Activated CD4-positive, alpha-beta T cell treated with anti-CD3 and anti-CD28 coated beads, Interleukin-2, amount 10 ng/mL, durations not matched to agents 24 days and 14 days (primary cell): ENCODE data around the gene MACROH2A2. TPM values are rescaled to one million over a fixed set of nuclear protein-coding genes. Genes with fewer than 3 reads are reported as not detected.
"Not testable (repeated sequence)": the region's sequence is repeated elsewhere in the genome, so short reads cannot be mapped to it uniquely, and the experiment has no call there.

Source experiments
- DNase-seq: peaks from one replicate; pipeline ENCODE4 v3.0.0; 2022
- H3K27ac Mint-ChIP-seq: one replicate; pipeline ENCODE4 v1.8.0; 2022; ENCODE audit warnings: mild to moderate bottlenecking, mixed read lengths
- H3K27me3 Mint-ChIP-seq: one replicate; pipeline ENCODE4 v1.8.0; 2022; ENCODE audit warnings: mixed read lengths
- H3K36me3 Mint-ChIP-seq: one replicate; pipeline ENCODE4 v1.8.0; 2022; ENCODE audit warnings: low read depth, mild to moderate bottlenecking, mixed read lengths
- H3K4me1 Mint-ChIP-seq: one replicate; pipeline ENCODE4 v1.8.0; 2021; ENCODE audit warnings: mixed read lengths
- H3K4me3 Mint-ChIP-seq: one replicate; pipeline ENCODE4 v1.8.0; 2022; ENCODE audit warnings: mild to moderate bottlenecking, moderate library complexity, mixed read lengths
- H3K9me3 Mint-ChIP-seq: one replicate; pipeline ENCODE4 v1.8.0; 2021; ENCODE audit warnings: mixed read lengths
- intact Hi-C: fragments of 100-400 bp; cut with micrococcal nuclease; formaldehyde crosslinking; loops from one replicate; pipeline ENCODE4 v1.15.1; 2023
- total RNA-seq: library from RNA; stranded (reverse); gene quantifications from 2 replicates; pipeline ENCODE4 v1.2.3, GENCODE V29; 2022

Gene MACROH2A2
- total RNA-seq, result 4.5 and 4.6 TPM in 2 replicates

GRCh38 chr10:70052462-70053217 is at the start of gene MACROH2A2:
Gene MACROH2A2, plus strand, starts transcription at chr10:70052846. Its CDS starts 22,813 bp downstream, at chr10:70075659.
- no peak within 1 kb of the TSS for H3K27ac Mint-ChIP-seq
- H3K4me3 Mint-ChIP-seq, result peak within 1 kb of the TSS; percentile 84
- no peaks in the 10 kb centered on the region for H3K36me3 Mint-ChIP-seq
- intact Hi-C loops, result no loop called here
- peaks cover 57% of the 10 kb centered on the region for H3K27me3 Mint-ChIP-seq
- H3K4me1 Mint-ChIP-seq, result peaks cover 4% of the 10 kb centered on the region
- peak; percentile 66 for DNase-seq
- no peaks in the 10 kb centered on the region for H3K9me3 Mint-ChIP-seq

DNA sequence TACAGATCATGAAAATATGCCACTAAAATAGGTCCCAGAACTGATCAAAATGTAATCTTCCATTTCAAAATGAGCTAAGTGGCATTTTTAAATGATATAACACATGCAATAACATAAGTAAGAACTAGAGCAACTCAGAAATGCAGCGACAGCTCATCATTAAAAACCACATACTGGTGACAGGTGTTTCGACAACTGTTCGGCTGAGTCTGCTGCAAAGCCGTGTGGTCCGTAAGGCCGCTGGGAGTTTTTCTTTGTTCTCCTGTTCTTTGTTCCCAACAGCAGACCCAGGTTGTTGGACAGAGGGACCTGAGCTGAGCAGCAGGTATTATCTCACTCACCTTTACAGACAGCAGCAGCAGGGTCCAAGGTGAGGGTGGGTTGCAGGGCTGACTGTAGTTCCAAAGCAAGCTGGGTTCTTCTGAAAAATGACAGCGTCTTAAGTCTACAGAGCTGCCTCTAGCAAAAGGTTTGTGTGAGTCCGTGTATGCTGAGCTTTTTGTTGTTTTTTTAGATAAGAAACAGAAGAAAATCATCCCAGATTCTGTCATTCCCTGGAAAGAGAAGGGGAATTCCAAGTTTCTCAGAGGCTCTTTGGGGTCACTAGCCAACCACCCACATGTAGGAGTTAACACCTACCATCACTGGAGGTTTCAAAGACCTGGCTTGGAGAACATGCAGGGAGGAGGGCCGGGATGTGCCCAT is 45.4 kb upstream of the MACROH2A2 start:
- no peaks in the 10 kb centered on the region for H3K36me3 Mint-ChIP-seq
- no peak overlapping the region for H3K27ac Mint-ChIP-seq
- no peaks in the 10 kb centered on the region for H3K4me1 Mint-ChIP-seq
- H3K9me3 Mint-ChIP-seq, result no peaks in the 10 kb centered on the region
- no peak overlapping the region for H3K4me3 Mint-ChIP-seq
- H3K27me3 Mint-ChIP-seq, result peaks cover 37% of the 10 kb centered on the region
- intact Hi-C loops, result no loop called here
- DNase-seq, result no peak

DNA sequence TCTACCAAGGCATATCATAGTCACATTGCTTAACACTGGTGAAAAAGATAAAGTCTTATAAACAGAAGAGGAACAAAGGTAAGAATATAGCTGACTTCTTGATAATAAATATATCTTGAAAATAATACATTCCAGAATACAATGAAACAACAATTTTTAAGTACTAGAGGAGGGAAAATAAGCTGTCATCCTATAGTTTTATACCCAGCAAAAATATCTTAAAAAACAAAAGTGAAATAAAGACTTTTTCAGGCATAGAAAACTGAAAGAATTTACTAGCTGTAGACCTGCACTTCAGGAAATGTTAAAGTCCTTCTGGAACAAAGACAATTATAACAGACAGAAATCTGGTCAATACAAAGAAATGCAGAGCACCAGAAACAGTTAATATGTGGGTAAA is 21.4 kb upstream of the MACROH2A2 start:
- Mint-ChIP-seq H3K36me3 (no peaks in the 10 kb centered on the region), H3K9me3 (peaks cover 13% of the 10 kb centered on the region), H3K4me1 (no peaks in the 10 kb centered on the region), H3K27ac (no peak overlapping the region), H3K4me3 (no peak overlapping the region), H3K27me3 (peaks cover 13% of the 10 kb centered on the region)
- no peak for DNase-seq
- intact Hi-C loops, result no loop called here

- Mint-ChIP-seq H3K27ac (no peak overlapping the region), H3K4me1 (no peaks in the 10 kb centered on the region), H3K9me3 (peaks cover 13% of the 10 kb centered on the region), H3K4me3 (no peak overlapping the region), H3K36me3 (no peaks in the 10 kb centered on the region), H3K27me3 (peaks cover 13% of the 10 kb centered on the region)
- intact Hi-C loops, result no loop called here
- no peak for DNase-seq
Measured at GRCh38 chr10:70032667-70033289, 19.9 kb upstream of the MACROH2A2 start.

- H3K27me3 Mint-ChIP-seq, result peaks cover 13% of the 10 kb centered on the region
- no peaks in the 10 kb centered on the region for H3K36me3 Mint-ChIP-seq
- H3K4me3 Mint-ChIP-seq, result no peak overlapping the region
- intact Hi-C loops, result no loop called here
- no peaks in the 10 kb centered on the region for H3K4me1 Mint-ChIP-seq
- H3K9me3 Mint-ChIP-seq, result peaks cover 10% of the 10 kb centered on the region
- H3K27ac Mint-ChIP-seq, result no peak overlapping the region
- no peak for DNase-seq
Measured at GRCh38 chr10:70034232-70034631, 18.4 kb upstream of the MACROH2A2 start.

DNA sequence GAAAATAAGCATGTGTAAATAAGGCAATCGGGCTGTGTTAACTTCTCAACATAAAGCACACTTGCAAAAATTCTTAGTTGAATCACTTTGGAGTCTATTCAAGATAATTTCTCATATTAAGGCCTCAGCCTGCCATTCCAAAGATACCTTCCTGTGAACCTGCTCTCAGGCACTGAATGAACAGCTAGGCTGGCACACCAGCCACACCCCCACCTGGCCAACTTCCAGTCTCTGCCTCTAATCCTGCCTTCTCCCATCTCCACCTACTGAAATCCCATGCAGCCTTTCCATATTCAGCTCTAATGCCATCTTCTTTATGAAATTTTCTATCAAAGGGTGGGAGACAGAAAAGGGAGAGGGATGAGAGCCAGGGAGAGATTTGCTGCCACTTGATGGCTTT is 17.1 kb upstream of the MACROH2A2 start:
- intact Hi-C loops, result no loop called here
- Mint-ChIP-seq H3K27ac (no peak overlapping the region), H3K9me3 (peaks cover 8% of the 10 kb centered on the region), H3K4me1 (no peaks in the 10 kb centered on the region), H3K4me3 (no peak overlapping the region), H3K27me3 (peaks cover 13% of the 10 kb centered on the region), H3K36me3 (no peaks in the 10 kb centered on the region)
- DNase-seq, result no peak

GRCh38 chr10:70038923-70039322 is 13.7 kb upstream of the MACROH2A2 start:
- H3K27me3 Mint-ChIP-seq, result peaks cover 14% of the 10 kb centered on the region
- DNase-seq, result no peak
- H3K4me1 Mint-ChIP-seq, result no peaks in the 10 kb centered on the region
- H3K36me3 Mint-ChIP-seq, result no peaks in the 10 kb centered on the region
- no peak overlapping the region for H3K4me3 Mint-ChIP-seq
- intact Hi-C loops, result no loop called here
- H3K27ac Mint-ChIP-seq, result no peak overlapping the region
- peaks cover 10% of the 10 kb centered on the region for H3K9me3 Mint-ChIP-seq

GRCh38 chr10:70041016-70041415 is 11.6 kb upstream of the MACROH2A2 start:
- no peak overlapping the region for H3K27ac Mint-ChIP-seq
- H3K4me3 Mint-ChIP-seq, result no peak overlapping the region
- intact Hi-C loops, result no loop called here
- DNase-seq, result no peak
- H3K4me1 Mint-ChIP-seq, result no peaks in the 10 kb centered on the region
- no peaks in the 10 kb centered on the region for H3K36me3 Mint-ChIP-seq
- H3K27me3 Mint-ChIP-seq, result peaks cover 17% of the 10 kb centered on the region
- H3K9me3 Mint-ChIP-seq, result peaks cover 13% of the 10 kb centered on the region

GRCh38 chr10:70041739-70042138 is 10.9 kb upstream of the MACROH2A2 start:
- H3K27ac Mint-ChIP-seq, H3K36me3 Mint-ChIP-seq, DNase-seq, H3K4me3 Mint-ChIP-seq, H3K4me1 Mint-ChIP-seq, intact Hi-C loops: not testable (repeated sequence)
- H3K9me3 Mint-ChIP-seq, result peaks cover 13% of the 10 kb centered on the region
- peaks cover 18% of the 10 kb centered on the region for H3K27me3 Mint-ChIP-seq

- DNase-seq, H3K36me3 Mint-ChIP-seq, intact Hi-C loops, H3K27ac Mint-ChIP-seq, H3K4me3 Mint-ChIP-seq, H3K4me1 Mint-ChIP-seq: not testable (repeated sequence)
- H3K9me3 Mint-ChIP-seq, result peaks cover 12% of the 10 kb centered on the region
- peaks cover 37% of the 10 kb centered on the region for H3K27me3 Mint-ChIP-seq
Measured at GRCh38 chr10:70047066-70047465, 5.6 kb upstream of the MACROH2A2 start.

GRCh38 chr10:70048030-70048723 is 4.5 kb upstream of the MACROH2A2 start:
- Mint-ChIP-seq H3K36me3 (no peaks in the 10 kb centered on the region), H3K27ac (no peak overlapping the region), H3K9me3 (peaks cover 5% of the 10 kb centered on the region), H3K4me3 (no peak overlapping the region), H3K27me3 (peaks cover 43% of the 10 kb centered on the region), H3K4me1 (peaks cover 4% of the 10 kb centered on the region)
- intact Hi-C loops, result no loop called here
- no peak for DNase-seq

DNA sequence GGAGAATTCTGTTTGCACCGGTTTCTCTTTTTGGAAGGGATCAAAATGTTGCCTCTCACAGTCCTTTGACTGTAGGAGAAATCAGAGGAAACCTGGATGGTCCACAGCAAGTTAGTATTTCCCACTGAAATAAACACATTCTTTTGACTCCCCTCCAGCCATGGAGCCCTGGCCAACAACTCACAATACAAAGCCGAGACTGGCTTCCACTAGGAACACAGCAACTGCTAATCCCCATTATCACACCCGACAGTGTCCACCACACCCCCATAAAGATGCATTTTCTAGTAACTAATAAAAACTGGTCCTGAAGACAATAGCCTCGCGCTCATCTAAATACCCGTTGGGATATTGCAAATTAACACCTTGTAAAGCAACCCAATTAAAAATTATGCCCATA is 798 bp upstream of the MACROH2A2 start:
- H3K36me3 Mint-ChIP-seq, result no peaks in the 10 kb centered on the region
- H3K27me3 Mint-ChIP-seq, result peaks cover 57% of the 10 kb centered on the region
- H3K4me1 Mint-ChIP-seq, result peaks cover 4% of the 10 kb centered on the region
- no peaks in the 10 kb centered on the region for H3K9me3 Mint-ChIP-seq
- H3K27ac Mint-ChIP-seq, result no peak overlapping the region
- H3K4me3 Mint-ChIP-seq, result no peak overlapping the region
- DNase-seq, result no peak
- intact Hi-C loops, result no loop called here

DNA sequence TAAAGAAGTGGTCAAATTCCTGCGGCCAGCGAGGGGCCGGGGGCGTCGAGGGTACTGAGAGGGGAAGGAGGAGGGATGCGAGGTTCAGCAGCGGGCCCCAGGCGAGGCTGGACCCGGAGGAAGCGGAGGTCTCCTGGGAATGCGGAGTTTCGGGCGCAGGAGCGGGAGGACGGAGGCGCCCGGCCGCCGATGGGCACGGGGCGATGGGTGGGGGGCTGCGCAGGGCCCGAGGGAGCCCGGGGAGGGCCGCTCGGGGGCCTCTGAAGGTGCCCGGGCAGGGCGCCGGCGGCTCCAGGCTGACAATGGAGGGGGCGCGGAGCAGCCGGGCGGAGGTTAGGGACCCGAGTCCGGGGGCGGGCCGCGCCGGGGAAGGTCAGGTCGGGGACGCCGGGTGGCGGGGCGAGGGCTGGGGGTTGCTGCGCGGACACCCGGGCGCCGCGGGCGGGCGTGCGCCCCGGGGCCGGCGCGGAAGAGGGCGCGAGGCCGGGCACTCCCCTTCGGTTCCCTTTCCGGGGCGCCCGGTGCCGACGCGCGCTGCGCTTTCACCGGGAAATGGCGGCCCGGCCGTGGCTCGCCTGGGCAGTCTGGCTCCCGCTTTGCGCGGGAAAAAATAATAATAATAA is 683 bp downstream of the MACROH2A2 start:
- peaks cover 61% of the 10 kb centered on the region for H3K27me3 Mint-ChIP-seq
- H3K36me3 Mint-ChIP-seq, result no peaks in the 10 kb centered on the region
- H3K4me3 Mint-ChIP-seq, result peak overlapping the region; percentile 84
- intact Hi-C loops, result no loop called here
- peaks cover 4% of the 10 kb centered on the region for H3K4me1 Mint-ChIP-seq
- H3K27ac Mint-ChIP-seq, result no peak overlapping the region
- no peaks in the 10 kb centered on the region for H3K9me3 Mint-ChIP-seq
- peak; percentile 65 for DNase-seq
